WTC11 (cell line): Measurements from ENCODE around the gene CA5A.
"Not testable (repeated sequence)": the region's sequence is repeated elsewhere in the genome, so short reads cannot be mapped to it uniquely, and the experiment has no call there.

Experiments used
- CBFB ChIP-seq: sonication (generic); formaldehyde crosslinking; IDR thresholded peaks from 2 replicates; pipeline ENCODE4 v1.8.1; 2022; ENCODE audit warnings: mild to moderate bottlenecking, low read depth, missing genetic modification reagents
- CREM ChIP-seq: sonication (generic); formaldehyde crosslinking; IDR thresholded peaks from 2 replicates; pipeline ENCODE4 v1.8.1; 2022; ENCODE audit warnings: mild to moderate bottlenecking, missing genetic modification reagents, moderate library complexity
- CTCF ChIP-seq: fragments of 200-600 bp; IDR thresholded peaks from 2 replicates; pipeline ENCODE4 v1.8.0; 2022; ENCODE audit warnings: antibody characterized with exemption
- E2F5 ChIP-seq: sonication (generic); formaldehyde crosslinking; IDR thresholded peaks from 2 replicates; pipeline ENCODE4 v1.8.1; 2022; ENCODE audit warnings: mild to moderate bottlenecking, moderate library complexity, missing genetic modification reagents
- FOXJ3 ChIP-seq: sonication (generic); formaldehyde crosslinking; IDR thresholded peaks from 2 replicates; pipeline ENCODE4 v1.9.0; 2021; ENCODE audit warnings: missing genetic modification reagents, mild to moderate bottlenecking, borderline replicate concordance
- GABPB1 ChIP-seq: sonication (generic); formaldehyde crosslinking; IDR thresholded peaks from 2 replicates; pipeline ENCODE4 v1.8.1; 2023; ENCODE audit warnings: mild to moderate bottlenecking, missing genetic modification reagents
- MYBL2 ChIP-seq: sonication (generic); formaldehyde crosslinking; IDR thresholded peaks from 2 replicates; pipeline ENCODE4 v1.8.1; 2023; ENCODE audit warnings: mild to moderate bottlenecking, moderate library complexity, missing genetic modification reagents
- PREB ChIP-seq: sonication (generic); formaldehyde crosslinking; IDR thresholded peaks from 2 replicates; pipeline ENCODE4 v1.8.1; 2022; ENCODE audit warnings: mild to moderate bottlenecking, missing genetic modification reagents, moderate library complexity, borderline replicate concordance
- TEAD4 ChIP-seq: sonication (generic); formaldehyde crosslinking; IDR thresholded peaks from 2 replicates; pipeline ENCODE4 v1.8.0; 2022; ENCODE audit warnings: mild to moderate bottlenecking, missing genetic modification reagents

GRCh38 chr16:87896176-87896890 is 40.0 kb downstream of the CA5A start:
- not testable (repeated sequence) for TF ChIP-seq CTCF; CREM; MYBL2 (CRISPR knock-in tag); GABPB1 (CRISPR knock-in tag); FOXJ3 (CRISPR knock-in tag); TEAD4 (CRISPR knock-in tag); E2F5 (CRISPR knock-in tag); CBFB (CRISPR knock-in tag); PREB (CRISPR knock-in tag)
